HG03439 (cell line): Measurements from ENCODE around the gene MSX2.
"Not testable (repeated sequence)": the region's sequence is repeated elsewhere in the genome, so short reads cannot be mapped to it uniquely, and the experiment has no call there.

Source experiments
- ATAC-seq: cut with Tn5 transposase; IDR thresholded peaks from one replicate; pipeline ENCODE4 v1.9.1; 2021; ENCODE audit warnings: mild to moderate bottlenecking, moderate library complexity; ENCODE audit not compliant: unreplicated experiment

Gene MSX2

GRCh38 chr5:174732036-174733020, 7.9 kb downstream of the MSX2 start:
- ATAC-seq, result no peak

GRCh38 chr5:174733091-174733690, 8.8 kb downstream of the MSX2 start:
- ATAC-seq, result no peak

- ATAC-seq, result no peak
Observed at GRCh38 chr5:174733836-174734235, 9.5 kb downstream of the MSX2 start.

- no peak for ATAC-seq
Observed at GRCh38 chr5:174734571-174735497, 10.5 kb downstream of the MSX2 start.

GRCh38 chr5:174735498-174736330, 11.3 kb downstream of the MSX2 start:
- no peak for ATAC-seq

- no peak for ATAC-seq
Observed at GRCh38 chr5:174736331-174736721, 11.9 kb downstream of the MSX2 start.

GRCh38 chr5:174736777-174737176, 12.4 kb downstream of the MSX2 start:
- ATAC-seq, result no peak

GRCh38 chr5:174737330-174737729, 12.9 kb downstream of the MSX2 start:
- ATAC-seq, result no peak

GRCh38 chr5:174741352-174741751, 17.0 kb downstream of the MSX2 start:
- no peak for ATAC-seq

- no peak for ATAC-seq
Observed at GRCh38 chr5:174744896-174745295, 20.5 kb downstream of the MSX2 start.

GRCh38 chr5:174745590-174746103, 21.3 kb downstream of the MSX2 start:
- ATAC-seq, result no peak

- no peak for ATAC-seq
Observed at GRCh38 chr5:174750711-174751110, 26.3 kb downstream of the MSX2 start.

GRCh38 chr5:174751154-174752000, 27.0 kb downstream of the MSX2 start:
- ATAC-seq, result no peak

- ATAC-seq, result no peak
Observed at GRCh38 chr5:174752121-174752520, 27.7 kb downstream of the MSX2 start.

- no peak for ATAC-seq
Observed at GRCh38 chr5:174755106-174755505, 30.7 kb downstream of the MSX2 start.

GRCh38 chr5:174759091-174759490, 34.7 kb downstream of the MSX2 start:
- ATAC-seq, result no peak

GRCh38 chr5:174760721-174761120, 36.3 kb downstream of the MSX2 start:
- ATAC-seq, result no peak

GRCh38 chr5:174761341-174761740, 37.0 kb downstream of the MSX2 start:
- ATAC-seq, result not testable (repeated sequence)

- no peak for ATAC-seq
Observed at GRCh38 chr5:174764309-174764708, 39.9 kb downstream of the MSX2 start.
